Suprapubic skin (tissue), 4 donors: ENCODE data around the gene TMEM179. TPM values are rescaled to one million over a fixed set of nuclear protein-coding genes. Genes with fewer than 3 reads are reported as not detected.

Source experiments
- DNase-seq, 2 donors: peaks; one replicate each; pipeline ENCODE4 v3.0.0-alpha.2; 2019; ENCODE audit warnings: low spot score in 2 of 2
- H3K27ac ChIP-seq: fragments of 200-600 bp; sonication (generic); one replicate; pipeline ENCODE4 v1.5.1; 2019
- H3K27me3 ChIP-seq: fragments of 200-600 bp; sonication (generic); one replicate; pipeline ENCODE4 v1.5.1; 2019
- H3K36me3 ChIP-seq: fragments of 200-600 bp; sonication (generic); one replicate; pipeline ENCODE4 v1.5.1; 2019
- H3K4me1 ChIP-seq: fragments of 200-600 bp; sonication (generic); one replicate; pipeline ENCODE4 v1.5.1; 2019
- H3K4me3 ChIP-seq: fragments of 200-600 bp; sonication (generic); one replicate; pipeline ENCODE4 v1.5.1; 2019; ENCODE audit warnings: mild to moderate bottlenecking
- H3K9me3 ChIP-seq: fragments of 200-600 bp; sonication (generic); one replicate; pipeline ENCODE4 v1.5.1; 2019
- CTCF ChIP-seq, 2 donors: fragments of 200-600 bp in 1 of 2; fragments of 450-650 bp in 1 of 2; sonication (generic) in 1 of 2; IDR thresholded peaks; one replicate each; pipeline ENCODE4 v1.5.1; 2016 to 2019; ENCODE audit warnings: antibody characterized with exemption in 2 of 2, mild to moderate bottlenecking in 1 of 2, moderate library complexity in 1 of 2
- EP300 ChIP-seq: sonication (generic); formaldehyde crosslinking; IDR thresholded peaks from one replicate; pipeline ENCODE4 v1.6.1; 2017; ENCODE audit warnings: antibody characterized with exemption
- POLR2A ChIP-seq, 2 donors: fragments of 450-650 bp; IDR thresholded peaks; one replicate each; pipeline ENCODE4 v1.6.1; 2017; ENCODE audit warnings: antibody characterized with exemption in 2 of 2, mild to moderate bottlenecking in 2 of 2, moderate library complexity in 2 of 2
- POLR2AphosphoS5 ChIP-seq, 3 donors: sonication (generic); formaldehyde crosslinking; IDR thresholded peaks; one replicate each; pipeline ENCODE4 v1.6.1; 2017; ENCODE audit warnings: antibody characterized with exemption in 3 of 3
- WGBS: methylation state at CpG from one replicate; pipeline ENCODE4 v1.1.5; 2018; 5-methylcytosine and 5-hydroxymethylcytosine counted together
- total RNA-seq, 4 donors: library from RNA; depleted of rRNA; stranded (reverse); fragments of >200 nt; gene quantifications; one replicate each; pipeline ENCODE4 v1.1.0, GENCODE V29; 2016

The TMEM179 gene
- total RNA-seq, 4 donors from 2014 or later, result not detected

GRCh38 chr14:104547998-104548700, 56.4 kb downstream of the TMEM179 start:
- peak; percentile 55 to 73 for DNase-seq
- TF ChIP-seq POLR2A (IDR thresholded peaks at IDR 0.05), result no peak
- no peak for TF ChIP-seq CTCF (IDR thresholded peaks at IDR 0.05)
- no peaks in the 10 kb centered on the region for H3K36me3 ChIP-seq
- peaks cover 83% of the 10 kb centered on the region for H3K27me3 ChIP-seq
- H3K4me3 ChIP-seq, result no peak overlapping the region
- H3K9me3 ChIP-seq, result no peaks in the 10 kb centered on the region
- H3K4me1 ChIP-seq, result peaks cover 12% of the 10 kb centered on the region
- no peak overlapping the region for H3K27ac ChIP-seq
- 87% methylated on average over 9 of the region's 14 CpGs for WGBS

- Histone ChIP-seq H3K27ac (no peak overlapping the region), H3K36me3 (no peaks in the 10 kb centered on the region), H3K27me3 (peaks cover 81% of the 10 kb centered on the region), H3K9me3 (no peaks in the 10 kb centered on the region), H3K4me1 (peaks cover 12% of the 10 kb centered on the region), H3K4me3 (no peak overlapping the region)
- WGBS, result 65% methylated on average over 4 of the region's 18 CpGs
- peak in 1 of 2 donors; percentile 76 for DNase-seq
- TF ChIP-seq CTCF (IDR thresholded peaks at IDR 0.05), result no peak
Observed at GRCh38 chr14:104547310-104547997, 57.1 kb downstream of the TMEM179 start.

GRCh38 chr14:104546591-104547309, 57.8 kb downstream of the TMEM179 start:
- H3K27me3 ChIP-seq, result peaks cover 78% of the 10 kb centered on the region
- peaks cover 12% of the 10 kb centered on the region for H3K4me1 ChIP-seq
- WGBS, result 46% methylated on average over 11 of the region's 19 CpGs
- no peaks in the 10 kb centered on the region for H3K36me3 ChIP-seq
- no peak for TF ChIP-seq EP300
- no peak overlapping the region for H3K4me3 ChIP-seq
- no peaks in the 10 kb centered on the region for H3K9me3 ChIP-seq
- no peak overlapping the region for H3K27ac ChIP-seq
- peak in 1 of 2 donors; percentile 63 for DNase-seq

GRCh38 chr14:104545942-104546501, 58.5 kb downstream of the TMEM179 start:
- TF ChIP-seq POLR2AphosphoS5 (IDR thresholded peaks at IDR 0.05) (no peak), POLR2A (IDR thresholded peaks at IDR 0.05) (no peak), EP300 (no peak), CTCF (IDR thresholded peaks at IDR 0.05) (no peak)
- no peak overlapping the region for H3K27ac ChIP-seq
- peak in 1 of 2 donors; percentile 75 for DNase-seq
- peak overlapping the region; percentile 13 for H3K4me3 ChIP-seq
- H3K27me3 ChIP-seq, result peaks cover 73% of the 10 kb centered on the region
- peaks cover 12% of the 10 kb centered on the region for H3K4me1 ChIP-seq
- no peaks in the 10 kb centered on the region for H3K9me3 ChIP-seq
- no peaks in the 10 kb centered on the region for H3K36me3 ChIP-seq
- 16% methylated on average over 14 of the region's 24 CpGs for WGBS

GRCh38 chr14:104545151-104545941, 59.2 kb downstream of the TMEM179 start:
- Histone ChIP-seq H3K27me3 (peaks cover 68% of the 10 kb centered on the region), H3K9me3 (no peaks in the 10 kb centered on the region), H3K4me3 (peak overlapping the region; percentile 13), H3K36me3 (no peaks in the 10 kb centered on the region), H3K27ac (no peak overlapping the region), H3K4me1 (peaks cover 12% of the 10 kb centered on the region)
- WGBS, result 25% methylated on average over 25 of the region's 32 CpGs
- no peak for TF ChIP-seq CTCF (IDR thresholded peaks at IDR 0.05)
- no peak for TF ChIP-seq EP300
- TF ChIP-seq POLR2A (IDR thresholded peaks at IDR 0.05), result no peak
- TF ChIP-seq POLR2AphosphoS5 (IDR thresholded peaks at IDR 0.05), result no peak
- peak in 1 of 2 donors; percentile 66 for DNase-seq
